RWPE2 (cell line): ENCODE data around the gene CPSF4L.

Experiments used
- ATAC-seq: fragments of 200-7000 bp; cut with Tn5 transposase; 3 replicates; pipeline ENCODE4 v1.9.1; 2021; ENCODE audit warnings: low read depth
- DNase-seq: peaks from one replicate; pipeline ENCODE4 v3.0.0-alpha.2; 2020; ENCODE audit warnings: low spot score
- H3K27ac ChIP-seq: fragments of 450-650 bp; 2 replicates; pipeline ENCODE4 v1.5.1; 2017; ENCODE audit warnings: mild to moderate bottlenecking; ENCODE audit not compliant: poor library complexity, severe bottlenecking
- H3K27me3 ChIP-seq: fragments of 250-450 bp; sonication (Bioruptor Pico); 2 replicates; pipeline ENCODE4 v1.5.1; 2021; ENCODE audit warnings: mild to moderate bottlenecking, moderate library complexity; ENCODE audit not compliant: insufficient read depth, poor library complexity, severe bottlenecking
- H3K36me3 ChIP-seq: fragments of 250-450 bp; sonication (Bioruptor Pico); 2 replicates; pipeline ENCODE4 v1.5.1; 2020; ENCODE audit warnings: low read depth, mild to moderate bottlenecking, moderate library complexity
- H3K4me1 ChIP-seq: fragments of 250-450 bp; sonication (Bioruptor Pico); 2 replicates; pipeline ENCODE4 v1.5.1; 2021; ENCODE audit warnings: mild to moderate bottlenecking, moderate library complexity; ENCODE audit not compliant: insufficient read depth, poor library complexity, severe bottlenecking
- H3K4me3 ChIP-seq: fragments of 250-450 bp; sonication (Bioruptor Pico); 2 replicates; pipeline ENCODE4 v1.5.1; 2021; ENCODE audit warnings: mild to moderate bottlenecking, moderate library complexity; ENCODE audit not compliant: severe bottlenecking
- H3K9me3 ChIP-seq: fragments of 250-450 bp; sonication (Bioruptor Pico); 2 replicates; pipeline ENCODE4 v1.5.1; 2021; ENCODE audit warnings: mild to moderate bottlenecking, moderate library complexity; ENCODE audit not compliant: severe bottlenecking
- TF ChIP-seq, protein P1 (sequence below): fragments of 450-650 bp; IDR thresholded peaks from one replicate; pipeline ENCODE4 v1.5.1; 2017; ENCODE audit warnings: mild to moderate bottlenecking, moderate library complexity; ENCODE audit not compliant: poor library complexity, severe bottlenecking

Gene CPSF4L

DNA sequence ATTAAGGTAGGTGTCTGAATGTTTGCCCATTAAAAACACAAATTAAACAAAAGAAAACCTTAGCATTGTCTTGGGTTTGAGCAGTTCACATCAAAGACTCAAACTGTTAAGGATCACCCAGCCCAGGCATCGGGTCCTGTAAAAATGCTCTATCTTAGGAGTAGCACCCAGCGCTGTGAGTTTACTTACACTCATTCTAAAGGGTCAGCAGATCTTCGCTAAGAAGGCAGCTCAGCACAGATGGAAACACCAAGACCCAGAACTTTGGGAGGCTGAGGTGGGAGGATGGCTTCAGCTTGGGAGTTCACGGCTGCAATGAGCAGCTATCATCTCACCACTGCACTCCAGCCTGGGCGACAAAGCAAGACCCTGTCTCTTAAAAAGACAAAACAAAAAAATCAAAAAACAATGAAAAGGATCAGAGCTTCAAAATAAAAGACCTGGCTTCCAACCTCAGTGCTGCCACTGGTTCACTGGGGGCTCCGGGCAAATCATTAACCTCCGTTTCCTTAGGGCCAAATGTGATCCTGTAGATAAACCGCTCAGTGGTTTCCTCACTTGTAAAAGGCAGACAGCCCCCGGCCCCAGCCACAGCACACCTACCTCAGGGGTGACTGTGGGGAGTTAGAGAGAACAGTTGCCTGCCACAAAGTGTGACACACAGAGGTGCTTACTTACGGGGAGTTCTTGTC lies 57.7 kb downstream of the CPSF4L start:
- TF ChIP-seq, protein P1, sequence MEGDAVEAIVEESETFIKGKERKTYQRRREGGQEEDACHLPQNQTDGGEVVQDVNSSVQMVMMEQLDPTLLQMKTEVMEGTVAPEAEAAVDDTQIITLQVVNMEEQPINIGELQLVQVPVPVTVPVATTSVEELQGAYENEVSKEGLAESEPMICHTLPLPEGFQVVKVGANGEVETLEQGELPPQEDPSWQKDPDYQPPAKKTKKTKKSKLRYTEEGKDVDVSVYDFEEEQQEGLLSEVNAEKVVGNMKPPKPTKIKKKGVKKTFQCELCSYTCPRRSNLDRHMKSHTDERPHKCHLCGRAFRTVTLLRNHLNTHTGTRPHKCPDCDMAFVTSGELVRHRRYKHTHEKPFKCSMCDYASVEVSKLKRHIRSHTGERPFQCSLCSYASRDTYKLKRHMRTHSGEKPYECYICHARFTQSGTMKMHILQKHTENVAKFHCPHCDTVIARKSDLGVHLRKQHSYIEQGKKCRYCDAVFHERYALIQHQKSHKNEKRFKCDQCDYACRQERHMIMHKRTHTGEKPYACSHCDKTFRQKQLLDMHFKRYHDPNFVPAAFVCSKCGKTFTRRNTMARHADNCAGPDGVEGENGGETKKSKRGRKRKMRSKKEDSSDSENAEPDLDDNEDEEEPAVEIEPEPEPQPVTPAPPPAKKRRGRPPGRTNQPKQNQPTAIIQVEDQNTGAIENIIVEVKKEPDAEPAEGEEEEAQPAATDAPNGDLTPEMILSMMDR: no peak
- H3K9me3 ChIP-seq: no peaks in the 10 kb centered on the region
- ATAC-seq (no peak), DNase-seq (no peak)
- H3K27me3 ChIP-seq: no peaks in the 10 kb centered on the region
- H3K27ac ChIP-seq: no peak overlapping the region
- peaks cover 98% of the 10 kb centered on the region for H3K36me3 ChIP-seq
- H3K4me1 ChIP-seq: no peaks in the 10 kb centered on the region
- no peak overlapping the region for H3K4me3 ChIP-seq

DNA sequence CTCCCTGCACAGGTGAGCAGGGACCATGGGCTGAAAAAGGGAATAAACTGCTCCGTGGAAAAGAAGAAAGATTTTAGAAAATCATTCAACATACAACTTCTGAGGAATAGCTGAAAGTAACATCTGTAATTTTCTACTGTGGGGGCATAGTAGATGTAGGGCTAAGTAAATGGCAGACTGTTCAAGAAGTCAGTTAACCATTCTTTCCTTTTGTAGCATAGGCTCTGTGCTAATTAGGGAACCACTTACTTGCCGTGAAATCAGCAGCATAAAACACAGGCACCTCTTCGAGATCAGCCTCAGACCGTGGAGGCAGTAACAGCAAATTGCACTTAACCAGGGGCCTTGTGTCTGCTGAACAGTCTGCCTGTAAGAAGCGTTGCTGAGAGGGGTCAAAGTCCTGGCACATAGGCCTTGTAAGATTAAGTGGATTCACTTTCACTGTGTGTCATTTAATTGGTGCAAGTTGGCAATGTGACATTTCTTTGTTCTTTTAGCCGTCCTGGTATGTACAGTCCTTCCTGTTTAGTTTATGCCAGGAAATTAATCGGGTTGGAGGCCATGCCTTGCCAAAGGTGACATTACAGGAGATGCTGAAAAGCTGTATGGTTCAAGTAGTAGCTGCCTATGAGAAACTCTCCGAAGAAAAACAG lies 58.4 kb downstream of the CPSF4L start:
- Histone ChIP-seq H3K36me3 (peaks cover 98% of the 10 kb centered on the region), H3K27ac (no peak overlapping the region), H3K27me3 (no peaks in the 10 kb centered on the region), H3K9me3 (no peaks in the 10 kb centered on the region), H3K4me1 (no peaks in the 10 kb centered on the region), H3K4me3 (no peak overlapping the region)
- TF ChIP-seq, protein P1: no peak
- ATAC-seq (no peak), DNase-seq (no peak)

DNA sequence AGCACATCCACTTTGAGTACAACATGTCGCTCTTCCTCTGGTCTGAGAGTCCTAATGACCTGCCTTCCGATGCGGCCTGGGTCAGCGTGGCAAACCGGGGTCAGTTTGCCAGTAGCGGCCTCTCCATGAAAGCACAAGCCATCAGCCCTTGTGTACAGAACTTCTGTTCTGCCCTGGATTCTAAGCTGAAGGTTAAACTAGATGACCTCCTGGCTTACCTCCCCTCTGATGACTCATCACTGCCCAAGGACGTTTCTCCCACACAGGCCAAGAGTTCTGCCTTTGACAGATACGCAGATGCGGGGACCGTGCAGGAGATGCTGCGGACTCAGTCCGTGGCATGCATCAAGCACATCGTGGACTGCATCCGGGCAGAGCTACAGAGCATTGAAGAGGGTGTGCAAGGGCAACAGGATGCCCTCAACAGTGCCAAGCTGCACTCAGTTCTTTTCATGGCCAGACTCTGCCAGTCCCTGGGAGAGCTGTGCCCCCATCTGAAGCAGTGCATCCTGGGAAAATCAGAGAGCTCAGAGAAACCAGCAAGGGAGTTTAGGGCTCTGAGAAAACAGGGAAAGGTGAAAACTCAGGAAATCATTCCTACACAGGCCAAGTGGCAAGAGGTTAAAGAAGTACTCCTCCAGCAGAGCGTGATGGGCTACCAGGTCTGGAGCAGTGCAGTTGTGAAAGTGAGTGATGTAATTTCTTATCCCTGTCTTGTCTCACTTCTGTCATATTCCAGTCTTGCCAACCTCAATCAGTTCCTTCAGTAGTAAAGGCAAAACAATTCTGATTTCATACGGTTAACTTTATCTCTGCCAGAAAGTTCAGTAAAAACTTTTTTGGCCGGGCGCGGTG lies 60.2 kb downstream of the CPSF4L start:
- TF ChIP-seq, protein P1: no peak
- ATAC-seq: no peak
- Histone ChIP-seq H3K4me3 (no peak overlapping the region), H3K36me3 (peaks cover 98% of the 10 kb centered on the region), H3K27me3 (no peaks in the 10 kb centered on the region), H3K4me1 (no peaks in the 10 kb centered on the region), H3K9me3 (no peaks in the 10 kb centered on the region), H3K27ac (no peak overlapping the region)
- DNase-seq: no peak

DNA sequence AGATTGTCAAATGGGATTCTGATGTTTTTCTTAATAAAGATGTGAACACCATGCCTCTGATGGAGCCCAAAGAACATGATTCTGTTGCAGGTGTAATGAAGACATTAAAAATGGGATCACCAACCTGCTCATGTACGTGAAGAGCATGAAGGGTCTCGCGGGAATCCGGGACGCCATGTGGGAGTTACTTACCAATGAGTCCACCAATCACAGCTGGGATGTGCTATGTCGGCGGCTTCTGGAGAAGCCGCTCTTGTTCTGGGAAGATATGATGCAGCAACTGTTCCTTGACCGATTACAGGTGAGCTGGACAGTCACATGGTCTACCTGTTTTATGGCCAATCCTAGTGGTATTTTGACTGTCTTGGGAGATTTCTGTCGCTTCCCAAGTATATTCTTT lies 61.2 kb downstream of the CPSF4L start:
- no peak for ATAC-seq
- no peaks in the 10 kb centered on the region for H3K27me3 ChIP-seq
- H3K4me3 ChIP-seq: no peak overlapping the region
- H3K4me1 ChIP-seq: no peaks in the 10 kb centered on the region
- DNase-seq: no peak
- H3K27ac ChIP-seq: no peak overlapping the region
- H3K9me3 ChIP-seq: no peaks in the 10 kb centered on the region
- peaks cover 98% of the 10 kb centered on the region for H3K36me3 ChIP-seq
- TF ChIP-seq, protein P1: no peak
